Subcutaneous adipose tissue (tissue), 4 donors: ENCODE data around the gene LRP1B. TPM values are rescaled to one million over a fixed set of nuclear protein-coding genes. Genes with fewer than 3 reads are reported as not detected.

Experiments
- total RNA-seq, 4 donors: library from RNA; depleted of rRNA; stranded (reverse); fragments of >200 nt; gene quantifications; one replicate each; pipeline ENCODE4 v1.1.0, GENCODE V29; 2016
- TF ChIP-seq, protein P1 (sequence below): fragments of 450-650 bp; IDR thresholded peaks from one replicate; pipeline ENCODE4 v1.5.1; 2016; ENCODE audit warnings: low read depth, mild to moderate bottlenecking, control low read depth, antibody characterized with exemption, moderate library complexity

LRP1B gene
- total RNA-seq, 4 donors from 2014 or later: 4.2 to 50.2 (median 14.7) TPM

DNA sequence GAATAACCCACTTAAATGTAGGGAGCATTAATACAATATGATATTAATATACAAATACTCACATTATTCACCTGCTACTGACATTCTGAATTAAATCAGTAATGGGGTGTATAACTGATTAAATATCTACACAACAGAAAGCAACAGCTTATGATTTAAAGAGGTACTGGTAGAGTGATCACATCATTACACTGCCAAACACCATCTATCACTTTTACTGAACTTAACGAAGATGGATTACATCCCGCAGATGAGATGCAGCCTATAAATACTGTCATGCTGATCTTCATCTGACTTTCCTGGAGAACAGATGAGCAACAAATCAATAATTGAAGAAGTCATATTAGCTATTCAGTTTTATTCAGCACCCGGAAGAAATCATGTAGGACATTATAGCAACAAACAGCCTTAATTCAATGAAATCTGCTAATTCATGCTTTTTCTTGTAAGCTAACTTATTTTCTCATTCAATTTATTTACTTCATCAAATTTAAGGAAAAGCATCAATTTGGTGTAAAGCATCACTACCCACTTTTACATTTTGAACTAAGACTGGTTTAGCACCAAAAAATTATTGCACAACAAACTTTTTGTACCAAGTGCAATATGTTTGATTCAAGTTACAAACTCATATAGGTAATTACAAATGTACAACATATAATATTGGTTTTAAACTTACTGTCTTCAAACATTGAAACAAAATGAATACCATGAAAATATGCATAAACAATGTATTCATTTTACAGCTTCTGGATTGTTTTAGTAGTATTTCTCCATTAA lies 1509.0 kb downstream of the LRP1B start:
- TF ChIP-seq, protein P1, sequence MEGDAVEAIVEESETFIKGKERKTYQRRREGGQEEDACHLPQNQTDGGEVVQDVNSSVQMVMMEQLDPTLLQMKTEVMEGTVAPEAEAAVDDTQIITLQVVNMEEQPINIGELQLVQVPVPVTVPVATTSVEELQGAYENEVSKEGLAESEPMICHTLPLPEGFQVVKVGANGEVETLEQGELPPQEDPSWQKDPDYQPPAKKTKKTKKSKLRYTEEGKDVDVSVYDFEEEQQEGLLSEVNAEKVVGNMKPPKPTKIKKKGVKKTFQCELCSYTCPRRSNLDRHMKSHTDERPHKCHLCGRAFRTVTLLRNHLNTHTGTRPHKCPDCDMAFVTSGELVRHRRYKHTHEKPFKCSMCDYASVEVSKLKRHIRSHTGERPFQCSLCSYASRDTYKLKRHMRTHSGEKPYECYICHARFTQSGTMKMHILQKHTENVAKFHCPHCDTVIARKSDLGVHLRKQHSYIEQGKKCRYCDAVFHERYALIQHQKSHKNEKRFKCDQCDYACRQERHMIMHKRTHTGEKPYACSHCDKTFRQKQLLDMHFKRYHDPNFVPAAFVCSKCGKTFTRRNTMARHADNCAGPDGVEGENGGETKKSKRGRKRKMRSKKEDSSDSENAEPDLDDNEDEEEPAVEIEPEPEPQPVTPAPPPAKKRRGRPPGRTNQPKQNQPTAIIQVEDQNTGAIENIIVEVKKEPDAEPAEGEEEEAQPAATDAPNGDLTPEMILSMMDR: no peak

DNA sequence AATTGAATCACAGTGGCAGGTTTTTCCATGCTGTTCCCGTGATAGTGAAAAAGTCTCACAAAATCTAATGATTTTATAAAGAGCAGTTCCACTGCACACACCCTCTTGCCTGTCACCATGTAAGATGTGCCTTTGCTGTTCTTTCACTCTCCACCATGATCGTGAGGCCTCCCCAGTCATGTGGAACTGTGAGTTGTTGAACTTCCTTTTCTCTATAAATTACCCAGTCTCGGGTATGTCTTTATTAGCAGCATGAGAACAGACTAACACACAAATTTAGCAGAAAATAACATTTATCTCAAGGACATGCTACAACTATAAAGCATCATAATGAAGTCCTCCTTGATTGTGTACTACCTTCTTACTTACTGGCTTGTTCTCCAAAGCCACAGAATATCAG lies 1526.0 kb downstream of the LRP1B start:
- TF ChIP-seq, protein P1: no peak

DNA sequence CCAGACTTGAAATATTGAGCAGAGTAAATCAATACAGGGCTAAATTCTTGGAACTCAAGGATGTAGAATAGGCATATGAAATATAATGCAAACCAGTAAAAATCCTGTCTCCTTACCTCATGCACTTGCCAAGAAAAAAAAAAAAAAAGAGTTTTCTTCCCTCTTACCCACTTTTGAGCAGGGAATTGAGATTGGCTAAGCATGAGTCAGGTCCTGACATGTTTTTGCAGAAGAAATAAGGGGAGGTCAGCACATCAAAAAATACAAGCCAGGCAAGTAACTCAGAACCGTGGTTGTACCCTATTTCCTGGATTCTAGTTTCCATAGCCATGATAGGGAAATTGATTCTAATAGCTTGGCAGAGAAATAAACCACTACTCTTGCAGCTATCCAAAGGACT lies 1526.7 kb downstream of the LRP1B start:
- TF ChIP-seq, protein P1: no peak

DNA sequence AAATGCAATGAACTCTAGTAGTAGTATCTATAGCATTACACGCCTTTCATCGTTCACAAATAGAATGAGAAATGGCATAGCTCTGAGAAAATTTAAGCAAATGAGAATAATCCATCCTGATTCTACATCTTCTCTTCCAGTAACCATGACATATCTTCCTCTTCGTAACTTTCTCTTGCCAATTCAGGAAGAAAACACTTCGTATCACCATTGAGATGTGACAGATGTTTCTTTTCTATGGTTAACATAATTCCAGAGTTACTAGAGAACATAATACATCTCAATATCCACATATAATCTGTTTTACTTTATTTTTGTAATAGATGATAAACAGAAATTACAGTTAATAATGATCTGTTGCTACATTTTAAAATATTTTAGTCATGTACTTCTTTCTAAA lies 1527.4 kb downstream of the LRP1B start:
- TF ChIP-seq, protein P1: no peak

DNA sequence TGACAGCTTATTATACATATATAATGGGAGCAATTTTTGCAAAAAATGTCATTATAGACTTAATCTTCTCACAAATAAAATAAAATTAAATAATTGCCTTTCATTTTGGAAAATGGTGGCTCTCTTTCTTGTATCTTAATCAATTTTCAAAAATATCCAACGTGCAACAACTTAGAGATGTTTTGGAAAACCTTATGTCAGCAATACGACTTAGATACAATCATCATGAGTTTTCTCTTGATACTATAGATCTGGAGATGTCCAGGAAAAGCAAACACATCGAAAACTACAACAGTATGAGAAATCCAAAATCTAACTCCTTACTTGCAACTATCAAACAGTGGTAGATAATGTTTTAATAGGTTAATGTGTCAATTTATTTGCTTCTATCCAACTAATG lies 1529.0 kb downstream of the LRP1B start:
- TF ChIP-seq, protein P1: no peak

DNA sequence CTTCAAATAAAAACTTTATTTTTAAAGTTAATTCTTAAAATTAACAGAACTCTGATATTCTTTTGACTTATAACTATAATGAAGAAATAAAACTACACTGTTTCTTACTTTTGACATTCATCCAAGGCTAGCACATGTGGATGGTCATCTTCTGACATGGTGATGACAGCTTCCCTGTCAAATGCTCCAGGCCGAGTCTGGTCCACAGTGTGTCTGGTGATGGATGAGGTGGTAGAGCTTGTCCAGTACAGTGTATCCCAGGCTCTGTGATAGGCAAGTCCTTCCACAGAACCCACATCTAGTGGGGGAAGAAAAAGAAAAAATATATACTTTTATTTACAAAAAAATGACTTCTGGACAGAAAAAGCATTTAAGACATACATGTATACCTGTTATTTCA lies 1529.5 kb downstream of the LRP1B start:
- TF ChIP-seq, protein P1: no peak

DNA sequence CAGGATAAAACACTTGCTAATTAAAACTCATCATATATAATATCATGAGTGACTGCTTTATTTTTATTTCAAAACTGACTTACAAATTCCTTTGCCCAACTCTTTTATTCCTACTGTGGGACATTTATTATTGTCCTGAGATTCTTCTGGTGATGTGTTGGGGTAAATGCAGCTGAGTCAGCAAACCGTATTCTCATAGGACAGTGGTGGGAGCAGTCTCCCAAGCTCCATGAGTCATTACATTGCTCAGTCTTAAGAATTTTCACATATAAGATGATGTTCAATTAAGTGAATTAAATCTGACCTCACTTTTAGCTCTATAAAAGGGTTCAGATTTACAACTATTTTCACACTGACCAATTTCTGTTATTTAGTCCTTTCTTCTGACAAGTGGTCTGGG lies 1530.7 kb downstream of the LRP1B start:
- TF ChIP-seq, protein P1: no peak
